Transverse colon (tissue), 4 donors: ENCODE results near the gene BMAL2. TPM values are rescaled to one million over a fixed set of nuclear protein-coding genes. Genes with fewer than 3 reads are reported as not detected.

Source experiments
- DNase-seq: peaks from one replicate; pipeline ENCODE4 v3.0.0-alpha.2; 2019
- H3K27ac ChIP-seq, 4 donors: fragments of 200-600 bp; sonication (generic); 2 replicates each; pipeline ENCODE4 v1.5.1; 2016 to 2018; ENCODE audit warnings: inconsistent platforms in 4 of 4
- H3K27me3 ChIP-seq: fragments of 200-600 bp; sonication (generic); 2 replicates; pipeline ENCODE4 v1.5.1; 2017; ENCODE audit warnings: inconsistent platforms
- H3K36me3 ChIP-seq, 4 donors: fragments of 200-600 bp; sonication (generic); 2 replicates each; pipeline ENCODE4 v1.5.1; 2017 to 2019; ENCODE audit warnings: inconsistent platforms in 4 of 4
- H3K4me1 ChIP-seq, 4 donors: fragments of 200-600 bp; sonication (generic); 2 replicates each; pipeline ENCODE4 v1.5.1; 2017 to 2020; ENCODE audit warnings: inconsistent platforms in 4 of 4
- H3K4me3 ChIP-seq, 4 donors: fragments of 200-600 bp; sonication (generic); 1 replicate in 1 of 4; 2 replicates in 3 of 4; pipeline versions ENCODE4 v1.5.1 to v1.6.1; 2017 to 2019; ENCODE audit warnings: inconsistent platforms in 4 of 4
- H3K9me3 ChIP-seq, 2 donors: fragments of 200-600 bp; sonication (generic); 2 replicates each; pipeline ENCODE4 v1.5.1; 2017 to 2019; ENCODE audit warnings: inconsistent platforms in 2 of 2
- EP300 ChIP-seq: sonication (generic); formaldehyde crosslinking; IDR thresholded peaks from one replicate; pipeline ENCODE4 v1.6.1; 2017; ENCODE audit warnings: antibody characterized with exemption, low read depth
- POLR2A ChIP-seq: fragments of 450-650 bp; IDR thresholded peaks from one replicate; pipeline ENCODE4 v1.6.1; 2016; ENCODE audit warnings: antibody characterized with exemption, mild to moderate bottlenecking, moderate library complexity
- POLR2AphosphoS5 ChIP-seq, 3 donors: sonication (generic); formaldehyde crosslinking; IDR thresholded peaks; one replicate each; pipeline ENCODE4 v1.6.1; 2016; ENCODE audit warnings: antibody characterized with exemption in 3 of 3
- WGBS, 2 donors: methylation state at CpG; one replicate each; pipeline ENCODE4 v1.1.5; 2018; ENCODE audit warnings: low coverage in 1 of 2; 5-methylcytosine and 5-hydroxymethylcytosine counted together
- in situ Hi-C, 4 donors: fragments of 200-750 bp; cut with MboI; loops; one replicate each; pipeline versions ENCODE4 v1.15.0 to v1.15.1; 2017; ENCODE audit warnings: low sequenced_read_pairs in 3 of 4, low pct_ligation_motif_present in 1 of 4, low pct_unique_long_range_greater_than_20kb in 1 of 4
- intact Hi-C: fragments of 100-400 bp; cut with DNase I; formaldehyde crosslinking; loops from one replicate; pipeline ENCODE4 v1.15.1; 2023; ENCODE audit warnings: low total_unique reads
- total RNA-seq, 4 donors: library from RNA; depleted of rRNA; stranded (reverse); fragments of >200 nt; gene quantifications; one replicate each; pipeline ENCODE4 v1.1.0, GENCODE V29; 2016
- TF ChIP-seq, protein P1 (sequence below), 5 experiments: fragments of 200-600 bp in 3 of 5; fragments of 450-650 bp in 2 of 5; sonication (generic) in 3 of 5; IDR thresholded peaks; 1 replicate in 2 of 5; 2 replicates in 3 of 5; pipeline ENCODE4 v1.5.1; 2016 to 2017; ENCODE audit warnings: antibody characterized with exemption in 5 of 5, inconsistent platforms in 3 of 5, mild to moderate bottlenecking in 2 of 5, moderate library complexity in 1 of 5

Gene BMAL2
- total RNA-seq, 4 donors from 2014 or later: 0.75 to 1.7 (median 1.3) TPM

DNA sequence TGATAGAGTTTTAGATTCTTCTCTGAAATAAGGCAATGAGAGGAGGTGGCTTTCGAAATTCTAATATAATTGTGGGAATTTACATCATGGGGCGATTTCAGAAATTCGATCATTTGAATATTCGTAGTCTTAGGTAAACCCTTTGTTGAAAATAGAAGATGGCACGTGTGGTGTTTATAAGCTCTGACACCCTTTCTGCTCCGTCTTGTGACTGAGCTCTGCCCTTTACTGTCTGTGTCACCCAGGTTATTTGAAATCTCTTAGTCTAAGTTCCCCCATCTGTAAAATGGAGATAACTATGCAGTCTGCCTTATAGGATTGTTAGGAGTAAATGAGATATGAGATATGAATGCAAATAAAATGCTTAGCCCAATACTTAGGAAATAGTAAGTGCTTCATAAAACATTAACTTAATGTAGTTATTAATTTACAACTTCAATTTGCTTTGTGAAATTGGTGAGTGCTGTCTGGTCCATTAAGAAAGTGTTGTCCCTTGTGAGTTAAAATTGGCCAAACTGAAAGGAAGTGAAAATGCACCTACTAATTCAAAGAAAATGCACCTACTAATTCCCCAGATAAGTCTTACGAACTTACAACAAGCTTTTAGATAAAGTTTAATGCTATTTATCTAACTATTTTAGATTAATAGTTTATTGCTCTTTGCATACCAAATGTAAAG is 1.5 kb downstream of the BMAL2 start:
- Histone ChIP-seq H3K27ac (peak overlapping the region in 1 of 4 donors; percentile 70), H3K9me3 (no peaks in the 10 kb centered on the region), H3K4me3 (peak overlapping the region in 2 of 4 donors; percentile 70 to 84), H3K4me1 (peaks cover 0 to 28% (median 13%) of the 10 kb centered on the region in 4 donors), H3K27me3 (peaks cover 20% of the 10 kb centered on the region), H3K36me3 (no peaks in the 10 kb centered on the region)
- in situ Hi-C loops (no loop called here), intact Hi-C loops (no loop called here)
- DNase-seq: no peak
- 48 to 52% methylated on average over 7 of the region's 7 CpGs for WGBS, 2 donors
- TF ChIP-seq, protein P1, sequence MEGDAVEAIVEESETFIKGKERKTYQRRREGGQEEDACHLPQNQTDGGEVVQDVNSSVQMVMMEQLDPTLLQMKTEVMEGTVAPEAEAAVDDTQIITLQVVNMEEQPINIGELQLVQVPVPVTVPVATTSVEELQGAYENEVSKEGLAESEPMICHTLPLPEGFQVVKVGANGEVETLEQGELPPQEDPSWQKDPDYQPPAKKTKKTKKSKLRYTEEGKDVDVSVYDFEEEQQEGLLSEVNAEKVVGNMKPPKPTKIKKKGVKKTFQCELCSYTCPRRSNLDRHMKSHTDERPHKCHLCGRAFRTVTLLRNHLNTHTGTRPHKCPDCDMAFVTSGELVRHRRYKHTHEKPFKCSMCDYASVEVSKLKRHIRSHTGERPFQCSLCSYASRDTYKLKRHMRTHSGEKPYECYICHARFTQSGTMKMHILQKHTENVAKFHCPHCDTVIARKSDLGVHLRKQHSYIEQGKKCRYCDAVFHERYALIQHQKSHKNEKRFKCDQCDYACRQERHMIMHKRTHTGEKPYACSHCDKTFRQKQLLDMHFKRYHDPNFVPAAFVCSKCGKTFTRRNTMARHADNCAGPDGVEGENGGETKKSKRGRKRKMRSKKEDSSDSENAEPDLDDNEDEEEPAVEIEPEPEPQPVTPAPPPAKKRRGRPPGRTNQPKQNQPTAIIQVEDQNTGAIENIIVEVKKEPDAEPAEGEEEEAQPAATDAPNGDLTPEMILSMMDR (IDR thresholded peaks at IDR 0.05): no peak
- TF ChIP-seq EP300: no peak
- no peak for TF ChIP-seq POLR2A

DNA sequence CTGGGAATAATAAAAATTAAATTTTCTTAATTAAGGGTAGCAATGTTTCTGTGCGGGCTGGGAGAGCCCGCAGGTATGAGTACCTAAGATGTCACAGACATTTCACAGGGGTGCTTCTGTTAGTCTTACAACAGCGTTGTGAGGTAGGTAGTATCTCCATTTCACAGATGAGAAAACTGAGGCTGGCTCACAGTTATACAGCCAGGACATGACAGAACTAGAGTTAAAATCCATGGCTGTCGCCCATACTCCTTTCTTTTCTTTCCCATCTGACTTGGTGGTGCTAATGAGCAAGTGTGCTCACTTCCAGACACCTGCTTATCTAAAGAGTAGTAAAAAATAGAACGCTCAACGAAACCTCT is 2.1 kb downstream of the BMAL2 start:
- TF ChIP-seq EP300 (no peak), POLR2A (no peak), POLR2AphosphoS5 (IDR thresholded peaks at IDR 0.05) (no peak)
- TF ChIP-seq, protein P1 (IDR thresholded peaks at IDR 0.05): no peak
- 73 to 90% methylated on average over 5 to 6 of the region's 6 CpGs for WGBS, 2 donors
- no peaks in the 10 kb centered on the region for H3K9me3 ChIP-seq
- H3K27ac ChIP-seq: no peak overlapping the region
- no peak overlapping the region for H3K4me3 ChIP-seq
- DNase-seq: no peak
- no peaks in the 10 kb centered on the region for H3K36me3 ChIP-seq
- intact Hi-C loops (no loop called here), in situ Hi-C loops (no loop called here)
- H3K4me1 ChIP-seq: peaks cover 0 to 28% (median 13%) of the 10 kb centered on the region in 4 donors
- H3K27me3 ChIP-seq: peaks cover 20% of the 10 kb centered on the region

DNA sequence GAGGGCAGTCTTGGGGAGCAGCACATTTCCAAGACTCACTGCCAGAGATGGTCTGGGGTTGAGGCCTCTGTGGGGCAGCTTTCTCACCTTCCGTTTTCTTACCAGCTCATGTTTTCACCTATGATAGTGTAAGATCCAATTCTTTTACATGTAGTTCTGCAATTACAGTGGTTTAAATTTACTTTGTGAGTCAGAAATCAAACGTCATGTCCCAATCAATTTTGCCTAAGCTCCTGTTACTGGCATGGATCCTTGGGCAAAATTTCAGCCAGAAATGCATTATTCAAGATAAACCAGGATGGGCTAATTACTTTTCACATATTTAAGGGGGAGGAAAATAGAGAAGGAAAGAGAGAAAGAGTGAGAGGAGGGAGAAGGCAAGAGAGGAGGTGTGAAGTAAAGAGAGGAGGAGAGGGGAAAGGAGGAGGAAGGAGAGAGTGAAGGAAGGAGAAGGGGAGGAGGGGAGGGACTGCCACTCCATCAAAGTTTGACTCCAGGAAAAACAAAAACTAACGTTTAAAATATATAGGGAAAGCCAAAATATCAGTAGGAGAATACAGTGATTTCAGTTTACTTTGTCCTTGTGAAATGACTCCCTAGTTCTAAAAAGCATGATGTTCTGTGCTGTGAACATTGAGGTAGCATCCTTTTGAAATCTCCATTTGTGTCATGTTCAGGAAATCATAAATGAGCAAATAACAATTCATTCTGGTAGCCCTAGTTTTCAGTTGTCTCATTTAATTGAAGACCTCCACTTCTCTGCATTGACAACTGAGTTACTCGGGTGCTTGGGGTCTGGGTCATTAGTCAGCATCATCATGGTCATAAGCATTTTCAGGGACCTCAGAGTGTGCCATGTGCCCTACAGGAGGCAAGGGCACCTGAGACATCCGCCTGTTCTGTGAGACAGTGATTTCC is 3.0 kb downstream of the BMAL2 start:
- DNase-seq: no peak
- Histone ChIP-seq H3K4me1 (peaks cover 0 to 28% (median 13%) of the 10 kb centered on the region in 4 donors), H3K4me3 (no peak overlapping the region), H3K27ac (no peak overlapping the region), H3K27me3 (peaks cover 20% of the 10 kb centered on the region), H3K9me3 (no peaks in the 10 kb centered on the region), H3K36me3 (no peaks in the 10 kb centered on the region)
- in situ Hi-C loops: no loop called here
- TF ChIP-seq POLR2AphosphoS5 (IDR thresholded peaks at IDR 0.05): no peak
- TF ChIP-seq, protein P1 (IDR thresholded peaks at IDR 0.05): no peak
- TF ChIP-seq EP300: no peak
- TF ChIP-seq POLR2A: no peak
- intact Hi-C loops: no loop called here
- 64 to 66% methylated on average over 4 to 5 of the region's 5 CpGs for WGBS, 2 donors

DNA sequence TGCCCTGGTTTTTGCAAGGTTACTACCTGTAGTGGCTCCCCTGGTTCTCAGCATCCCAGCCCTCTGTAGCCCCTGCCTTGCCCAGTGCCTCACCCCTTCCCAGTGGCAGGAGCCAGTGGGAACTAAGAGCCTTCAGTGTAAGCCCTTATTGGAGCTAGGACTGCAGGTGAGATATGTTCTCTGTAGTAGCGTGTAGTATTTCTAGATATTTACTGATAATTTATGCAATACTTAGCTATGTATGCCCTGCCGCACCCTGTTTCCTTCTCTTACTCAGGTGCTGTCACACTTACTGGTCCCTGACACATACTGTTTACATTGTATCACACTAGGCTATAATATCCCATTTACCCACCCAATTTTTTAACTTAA is 3.6 kb downstream of the BMAL2 start:
- Histone ChIP-seq H3K9me3 (no peaks in the 10 kb centered on the region), H3K4me1 (peaks cover 0 to 22% (median 13%) of the 10 kb centered on the region in 4 donors), H3K36me3 (no peaks in the 10 kb centered on the region), H3K4me3 (no peak overlapping the region), H3K27me3 (peaks cover 20% of the 10 kb centered on the region), H3K27ac (no peak overlapping the region)
- 69 to 90% methylated on average over 2 of the region's 2 CpGs for WGBS, 2 donors
- in situ Hi-C loops: no loop called here
- TF ChIP-seq POLR2A: no peak
- TF ChIP-seq, protein P1 (IDR thresholded peaks at IDR 0.05): no peak
- TF ChIP-seq EP300: no peak
- TF ChIP-seq POLR2AphosphoS5 (IDR thresholded peaks at IDR 0.05): no peak
- intact Hi-C loops: no loop called here
- no peak for DNase-seq
